Colonic mucosa (tissue), 4 donors: ENCODE measurements around the gene FOLR1. TPM values are rescaled to one million over a fixed set of nuclear protein-coding genes. Genes with fewer than 3 reads are reported as not detected.

Experiments
- DNase-seq: peaks from one replicate; pipeline ENCODE4 v3.0.0-alpha.2; 2020
- H3K27ac ChIP-seq: fragments of 200-600 bp; one replicate; pipeline ENCODE4 v1.8.0; 2021
- H3K27me3 ChIP-seq: fragments of 200-600 bp; one replicate; pipeline ENCODE4 v1.8.0; 2021
- H3K36me3 ChIP-seq: fragments of 200-600 bp; one replicate; pipeline ENCODE4 v1.8.0; 2021
- H3K4me1 ChIP-seq: fragments of 200-600 bp; one replicate; pipeline ENCODE4 v1.8.0; 2021; ENCODE audit warnings: mild to moderate bottlenecking
- H3K4me3 ChIP-seq: fragments of 200-600 bp; one replicate; pipeline ENCODE4 v1.8.0; 2021
- H3K9ac ChIP-seq, 2 donors: one replicate each; pipeline ENCODE4 v1.7.0; 2013; ENCODE audit warnings: control low read depth in 2 of 2, low read depth in 2 of 2, low read length in 2 of 2
- H3K9me3 ChIP-seq: fragments of 200-600 bp; one replicate; pipeline ENCODE4 v1.8.0; 2021
- CTCF ChIP-seq: fragments of 200-600 bp; IDR thresholded peaks from one replicate; pipeline ENCODE4 v1.8.0; 2022; ENCODE audit warnings: antibody characterized with exemption, mild to moderate bottlenecking
- intact Hi-C: fragments of 100-400 bp; cut with DNase I; formaldehyde crosslinking; loops from one replicate; pipeline ENCODE4 v1.14.1; 2022
- total RNA-seq, 2 donors: library from RNA; stranded (reverse); fragmentation: NEBNext Ultra II Directional in 1 of 2; extraction: Animal tissue kit (Norgen Biotek cat#: 25700) in 1 of 2; gene quantifications; one replicate each; pipeline ENCODE4 v1.2.1, GENCODE V29; 2021
- donor health status: healthy.
- donor health status: DM: no; HTN: no; CAD: no.
- donor health status: DM: no; HTN: no; CAD: no.

The FOLR1 gene
- total RNA-seq, 2 donors from 2014 or later = 0.59 TPM; not detected in 1

DNA sequence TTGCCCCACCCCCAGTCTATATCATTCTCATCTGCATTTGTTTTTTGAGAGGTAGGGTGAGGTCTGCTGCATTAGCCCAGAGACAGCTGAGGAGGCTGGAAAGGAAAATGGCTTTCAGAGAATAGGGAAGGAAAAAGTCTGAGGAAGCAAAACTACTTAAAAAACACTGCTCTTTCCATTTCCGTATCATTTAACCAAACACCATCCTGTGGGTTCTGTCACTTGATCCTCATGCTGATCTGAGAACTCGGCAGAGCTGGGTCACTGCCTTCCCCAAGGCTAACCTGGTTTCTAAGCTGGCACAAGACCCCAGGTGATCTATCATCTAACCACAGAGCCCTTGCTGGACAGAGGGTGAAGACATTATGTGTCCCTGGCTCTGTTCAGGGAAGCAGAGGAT is 25.9 kb downstream of the FOLR1 start:
- no peaks in the 10 kb centered on the region for H3K4me1 ChIP-seq
- no peak overlapping the region for H3K27ac ChIP-seq
- intact Hi-C loops = no loop called here
- H3K27me3 ChIP-seq = no peaks in the 10 kb centered on the region
- no peak for TF ChIP-seq CTCF
- no peak overlapping the region for H3K9ac ChIP-seq
- H3K4me3 ChIP-seq = no peak overlapping the region
- no peaks in the 10 kb centered on the region for H3K36me3 ChIP-seq
- no peaks in the 10 kb centered on the region for H3K9me3 ChIP-seq
- DNase-seq = no peak

GRCh38 chr11:72218251-72218745 is 26.4 kb downstream of the FOLR1 start:
- Histone ChIP-seq H3K9me3 (no peaks in the 10 kb centered on the region), H3K27me3 (no peaks in the 10 kb centered on the region), H3K27ac (no peak overlapping the region), H3K36me3 (no peaks in the 10 kb centered on the region), H3K9ac (no peak overlapping the region), H3K4me3 (no peak overlapping the region), H3K4me1 (no peaks in the 10 kb centered on the region)
- TF ChIP-seq CTCF = no peak
- DNase-seq = no peak
- intact Hi-C loops = no loop called here

GRCh38 chr11:72220696-72221363 is 28.9 kb downstream of the FOLR1 start:
- no peak for DNase-seq
- Histone ChIP-seq H3K36me3 (no peaks in the 10 kb centered on the region), H3K9me3 (no peaks in the 10 kb centered on the region), H3K4me3 (no peak overlapping the region), H3K27ac (no peak overlapping the region), H3K9ac (no peak overlapping the region), H3K27me3 (no peaks in the 10 kb centered on the region), H3K4me1 (no peaks in the 10 kb centered on the region)
- intact Hi-C loops = no loop called here
- TF ChIP-seq CTCF = no peak

DNA sequence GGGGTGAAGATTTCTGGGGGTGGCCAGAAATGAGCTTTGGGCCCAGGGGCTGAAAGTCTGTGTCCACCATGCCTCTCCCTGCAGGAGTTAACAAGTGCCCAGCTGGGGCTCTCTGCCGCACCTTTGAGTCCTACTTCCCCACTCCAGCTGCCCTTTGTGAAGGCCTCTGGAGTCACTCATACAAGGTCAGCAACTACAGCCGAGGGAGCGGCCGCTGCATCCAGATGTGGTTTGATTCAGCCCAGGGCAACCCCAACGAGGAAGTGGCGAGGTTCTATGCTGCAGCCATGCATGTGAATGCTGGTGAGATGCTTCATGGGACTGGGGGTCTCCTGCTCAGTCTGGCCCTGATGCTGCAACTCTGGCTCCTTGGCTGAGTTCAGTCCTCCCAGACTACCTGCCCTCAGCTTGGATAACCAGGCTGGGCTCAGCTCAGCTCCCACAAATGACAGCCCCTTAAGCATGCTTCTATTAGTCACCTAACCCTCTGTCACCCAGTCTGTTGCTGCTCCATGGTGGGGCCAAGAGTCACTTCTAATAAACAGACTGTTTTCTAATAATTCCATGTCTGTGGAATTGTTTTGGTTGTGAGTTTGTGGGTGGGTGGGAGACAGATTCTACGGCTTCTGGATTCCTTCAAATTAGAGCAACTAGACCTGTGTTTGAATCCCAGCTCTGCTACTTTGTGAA is 29.6 kb downstream of the FOLR1 start:
- H3K4me1 ChIP-seq = no peaks in the 10 kb centered on the region
- DNase-seq = no peak

More for the DNA sequence above, 29.6 kb downstream of the FOLR1 start:
- no peak overlapping the region for H3K27ac ChIP-seq
- H3K9me3 ChIP-seq = no peaks in the 10 kb centered on the region
- no peaks in the 10 kb centered on the region for H3K27me3 ChIP-seq
- no peak overlapping the region for H3K4me3 ChIP-seq
- no peak overlapping the region for H3K9ac ChIP-seq
- no peak for TF ChIP-seq CTCF
- intact Hi-C loops = no loop called here
- no peaks in the 10 kb centered on the region for H3K36me3 ChIP-seq
